K562 (cell line): Measurements from ENCODE around the gene C10orf105. TPM values are rescaled to one million over a fixed set of nuclear protein-coding genes. Genes with fewer than 3 reads are reported as not detected.

Source experiments
- ATAC-seq: fragments of 200-7000 bp; cut with Tn5 transposase; 3 replicates; pipeline ENCODE4 v1.9.1; 2020; ENCODE audit warnings: moderate library complexity
- BruUV-seq: library from RNA; stranded (reverse); fragments of 400-500 nt; replicated peaks from 2 replicates; lab custom pipeline; 2021; lab: Mats Ljungman, UMichigan
- CTCF ChIA-PET: fragments of 300-600 bp; formaldehyde crosslinking; extraction: SDS; loops from one replicate; lab custom pipeline; 2021; ENCODE audit warnings: low intra/inter-chr PET ratio; lab: Yijun Ruan, JAX
- POLR2A ChIA-PET: fragments of 300-600, 350-650 bp; sonication (Branson Sonifier 250); formaldehyde crosslinking; extraction: SDS; loops from one replicate; lab custom pipeline; 2021; ENCODE audit warnings: antibody characterized with exemption, inconsistent platforms; lab: Yijun Ruan, JAX
- DNase-seq, 4 experiments: peaks; one replicate each; pipeline versions ENCODE4 v3.0.0 to v3.0.0-alpha.2; 2011 to 2018; ENCODE audit warnings: low spot score in 3 of 4, mixed read lengths in 3 of 4; ENCODE audit errors: extremely low read depth in 1 of 4
- FAIRE-seq: peaks from 2 replicates; lab custom pipeline; 2011; peaks lifted over from hg19 to GRCh38; lab: Jason Lieb, UNC
- H2AFZ ChIP-seq: 2 replicates; pipeline ENCODE4 v1.6.0; 2011; ENCODE audit warnings: low read depth, low read length, control low read depth, inconsistent platforms
- H3K27ac ChIP-seq: fragments of 200-600 bp; 3 replicates; pipeline ENCODE4 v1.8.0; 2011; ENCODE audit warnings: low read depth, mild to moderate bottlenecking, control low read depth, inconsistent platforms, low read length, moderate library complexity, mixed read lengths; ENCODE audit errors: extremely low read depth
- H3K27me3 ChIP-seq, 2 experiments: fragments of 300-600 bp in 1 of 2; 2 replicates in 1 of 2; 3 replicates in 1 of 2; pipeline versions ENCODE4 v1.6.0 to v1.8.0; 2011; ENCODE audit warnings: inconsistent platforms in 2 of 2, low read length in 2 of 2, mild to moderate bottlenecking in 1 of 2, mixed read lengths in 1 of 2, moderate library complexity in 1 of 2; ENCODE audit not compliant: control insufficient read depth in 2 of 2, insufficient read depth in 2 of 2
- H3K36me3 ChIP-seq: fragments of 300-600 bp; 3 replicates; pipeline ENCODE4 v1.8.0; 2011; ENCODE audit warnings: mild to moderate bottlenecking, low read length, inconsistent platforms; ENCODE audit not compliant: control insufficient read depth, insufficient read depth
- H3K4me1 ChIP-seq, 2 experiments: fragments of 200-600 bp in 1 of 2; replicated peaks in 1 of 2; 2 replicates in 1 of 2; 3 replicates in 1 of 2; pipeline versions ENCODE4 v1.5.1 to v1.8.0; 2011; ENCODE audit warnings: inconsistent platforms in 2 of 2, low read length in 2 of 2, mild to moderate bottlenecking in 1 of 2, mixed read lengths in 1 of 2, moderate library complexity in 1 of 2; ENCODE audit not compliant: control insufficient read depth in 2 of 2, insufficient read depth in 2 of 2
- H3K4me2 ChIP-seq: 2 replicates; pipeline ENCODE4 v1.6.1; 2011; ENCODE audit warnings: low read length, control low read depth, inconsistent platforms, mixed read lengths; ENCODE audit not compliant: insufficient read depth
- H3K4me3 ChIP-seq: fragments of 200-600 bp; sonication (generic), shearing (Covaris generic); 2 replicates; pipeline ENCODE4 v1.5.1; 2016; ENCODE audit warnings: control low read depth, inconsistent platforms
- H3K79me2 ChIP-seq: fragments of 200-600 bp; 3 replicates; pipeline ENCODE4 v1.8.0; 2011; ENCODE audit warnings: low read length, inconsistent platforms; ENCODE audit not compliant: control insufficient read depth, insufficient read depth
- H3K9ac ChIP-seq, 2 experiments: 2 replicates each; pipeline versions ENCODE4 v1.6.0 to v1.6.1; 2011; ENCODE audit warnings: low read depth in 2 of 2, low read length in 2 of 2, control low read depth in 1 of 2, inconsistent platforms in 1 of 2, mild to moderate bottlenecking in 1 of 2, mixed read lengths in 1 of 2; ENCODE audit not compliant: insufficient read depth in 1 of 2
- H3K9me1 ChIP-seq: one replicate; pipeline ENCODE4 v1.6.0; 2011; ENCODE audit warnings: inconsistent platforms, mild to moderate bottlenecking, low read length, moderate library complexity; ENCODE audit not compliant: control insufficient read depth, insufficient read depth
- H3K9me3 ChIP-seq: replicated peaks from 2 replicates; pipeline ENCODE4 v1.5.1; 2011; ENCODE audit warnings: low read depth, low read length, inconsistent platforms; ENCODE audit not compliant: control insufficient read depth, insufficient read depth
- H4K20me1 ChIP-seq: replicated peaks from 2 replicates; pipeline ENCODE4 v1.6.1; 2011; ENCODE audit warnings: low read length, inconsistent platforms, mixed read lengths; ENCODE audit not compliant: control insufficient read depth, insufficient read depth
- ADNP ChIP-seq: fragments of 200-800 bp; sonication (Bioruptor generic); IDR thresholded peaks from 2 replicates; pipeline ENCODE4 v1.6.1; 2016; ENCODE audit warnings: missing genetic modification characterization, missing compliant biosample characterization
- C11orf30 ChIP-seq: fragments of 450-650 bp; IDR thresholded peaks from 2 replicates; pipeline ENCODE4 v1.6.1; 2016; ENCODE audit warnings: low read depth, mild to moderate bottlenecking
- CBX8 ChIP-seq: fragments of 200-600 bp; sonication (generic); IDR thresholded peaks from 2 replicates; pipeline ENCODE4 v1.6.1; 2012; ENCODE audit warnings: borderline replicate concordance, mixed run types, low read depth, mild to moderate bottlenecking, moderate library complexity, mixed read lengths, low read length, control low read depth, inconsistent platforms; ENCODE audit not compliant: poor library complexity, severe bottlenecking; ENCODE audit errors: extremely low read depth
- L3MBTL2 ChIP-seq: fragments of 450-650 bp; IDR thresholded peaks from 2 replicates; pipeline ENCODE4 v1.6.1; 2016; ENCODE audit warnings: mild to moderate bottlenecking, moderate library complexity
- NCOA4 ChIP-seq: fragments of 450-650 bp; IDR thresholded peaks from 2 replicates; pipeline ENCODE4 v1.6.1; 2018; ENCODE audit warnings: mild to moderate bottlenecking; ENCODE audit not compliant: partially characterized antibody
- SP2 ChIP-seq: IDR thresholded peaks from 2 replicates; pipeline ENCODE4 v1.6.1; 2011; ENCODE audit warnings: mild to moderate bottlenecking, low read depth, low read length, moderate library complexity; ENCODE audit not compliant: poor library complexity, severe bottlenecking; ENCODE audit errors: extremely low read depth
- STAG1 ChIP-seq: sonication (generic); formaldehyde crosslinking; IDR thresholded peaks from 2 replicates; pipeline ENCODE4 v1.5.0; 2020; ENCODE audit warnings: missing genetic modification reagents, borderline replicate concordance
- STAT5B ChIP-seq: fragments of 250-450 bp; sonication (Bioruptor Pico); IDR thresholded peaks from 2 replicates; pipeline ENCODE4 v1.8.0; 2021; ENCODE audit warnings: mild to moderate bottlenecking, inconsistent platforms
- ZNF57 ChIP-seq: fragments of 450-650 bp; formaldehyde crosslinking; IDR thresholded peaks from 2 replicates; pipeline ENCODE4 v1.4.0; 2020; ENCODE audit warnings: mild to moderate bottlenecking, moderate library complexity
- WGBS: fragments of 100-300 bp; shearing (Covaris generic); methylation state at CpG from one replicate; pipeline ENCODE4 v1.1.6; 2016; ENCODE audit warnings: low coverage, mixed read lengths; ENCODE audit not compliant: insufficient coverage; ENCODE audit errors: missing lambda C conversion rate; 5-methylcytosine and 5-hydroxymethylcytosine counted together
- in situ Hi-C: fragments of 300-500 bp; cut with MboI; formaldehyde crosslinking; loops from 4 replicates; pipeline ENCODE4 v1.15.0; 2018; ENCODE audit warnings: inconsistent platforms, mixed read lengths
- intact Hi-C: fragments of 100-400 bp; cut with micrococcal nuclease; formaldehyde crosslinking; loops from 2 replicates; pipeline ENCODE4 v1.14.2; 2022
- polyA plus RNA-seq, 8 experiments: library from polyadenylated mRNA; depleted of rRNA in 4 of 8; stranded (reverse) in 5 of 8; unstranded in 3 of 8; fragments of >200 nt; fragmentation: Nextera tagmentation in 2 of 8; fragmentation: Illumina TruSeq in 1 of 8; extraction: Ambion mirVana in 2 of 8; extraction: Trizol in 1 of 8; gene quantifications; 2 replicates each; pipeline versions ENCODE4 v1.2.1 to v1.2.3, GENCODE V29; 2011 to 2014; ENCODE audit warnings: inconsistent platforms in 1 of 8, missing spikeins in 1 of 8
- total RNA-seq, 7 experiments: library from RNA; depleted of rRNA in 6 of 7; stranded (reverse); fragments of >200 nt in 6 of 7; fragmentation: Illumina TruSeq in 2 of 7; extraction: Trizol in 2 of 7; gene quantifications; 2 replicates each; pipeline versions ENCODE4 v1.2.1 to v1.2.3, GENCODE V29; 2011 to 2021; ENCODE audit warnings: low replicate concordance in 1 of 7
- TF ChIP-seq, protein P1 (sequence below): sonication (generic); formaldehyde crosslinking; IDR thresholded peaks from 2 replicates; pipeline ENCODE4 v1.8.1; 2023; ENCODE audit warnings: mild to moderate bottlenecking, missing genetic modification reagents
- TF ChIP-seq, protein P2 (sequence below): sonication (generic); formaldehyde crosslinking; IDR thresholded peaks from 2 replicates; pipeline ENCODE4 v1.8.1; 2023; ENCODE audit warnings: mild to moderate bottlenecking, missing genetic modification reagents

Gene C10orf105
- total and polyA plus RNA-seq, 9 of the 15 experiments (the other 6 are each of a cell fraction or from before 2014, with no cell fraction given), result 0.03 to 0.25 (median 0.04) TPM; not detected in 3

DNA sequence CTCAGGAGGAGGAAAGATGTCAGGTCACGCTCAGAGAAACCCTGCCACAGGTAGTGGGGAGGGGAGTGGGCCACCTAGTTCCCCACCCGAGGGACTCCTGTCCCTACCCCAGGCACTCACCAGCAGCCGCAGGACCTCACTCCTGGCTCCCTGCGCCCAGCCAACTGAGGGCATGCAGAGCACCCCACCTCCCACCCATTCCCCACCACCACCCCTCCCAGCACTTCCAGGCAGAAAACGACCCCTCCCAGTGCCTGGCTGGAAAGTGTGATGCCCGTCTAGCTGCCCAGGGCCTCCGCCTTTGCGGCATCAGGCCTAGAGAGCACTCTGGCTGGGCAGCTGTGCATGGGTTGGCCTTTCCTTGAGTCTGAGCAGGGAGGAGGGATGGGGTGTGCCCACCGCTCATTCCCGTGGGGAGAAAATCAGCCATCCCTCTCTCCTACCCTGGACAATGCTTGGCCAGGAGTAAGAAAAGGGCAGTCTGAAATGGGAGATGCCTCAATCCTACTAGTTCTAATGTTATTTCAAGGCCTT is 1.3 kb downstream of the C10orf105 start:
- in situ Hi-C loops, result no loop called here
- no peak overlapping the region for H3K4me2 ChIP-seq
- ChIA-PET POLR2A (interaction anchor here (0.7 to 1.0 kb wide), 2 partner anchors 24 to 340 kb away, joined by 3 read pairs; no protein-coding TSS in a partner anchor), CTCF (no interaction called here)
- no peaks in the 10 kb centered on the region for H3K27me3 ChIP-seq
- H3K79me2 ChIP-seq, result no peaks in the 10 kb centered on the region
- no peak overlapping the region for H3K27ac ChIP-seq
- H3K9ac ChIP-seq, result 0 out of 4 replicates have a peak overlapping the region, but pooled peaks of 1 of the 2 experiments have one; percentile 14
- ATAC-seq (no peak), DNase-seq (no peak), FAIRE-seq (no peak)
- H3K9me3 ChIP-seq, result no peaks in the 10 kb centered on the region
- H2AFZ ChIP-seq, result no peak overlapping the region
- H3K4me3 ChIP-seq, result no peak overlapping the region
- intact Hi-C loops, result no loop called here
- WGBS, result 62% methylated on average over 10 of the region's 10 CpGs
- no peak for TF ChIP-seq STAG1 (CRISPR knock-in tag)
- no peak for TF ChIP-seq C11orf30
- TF ChIP-seq CBX8, result no peak
- TF ChIP-seq L3MBTL2, result no peak
- TF ChIP-seq ADNP (tag), result no peak
- no peak for TF ChIP-seq NCOA4
- no peak for TF ChIP-seq ZNF57 (CRISPR knock-in tag)
- TF ChIP-seq, protein P1, sequence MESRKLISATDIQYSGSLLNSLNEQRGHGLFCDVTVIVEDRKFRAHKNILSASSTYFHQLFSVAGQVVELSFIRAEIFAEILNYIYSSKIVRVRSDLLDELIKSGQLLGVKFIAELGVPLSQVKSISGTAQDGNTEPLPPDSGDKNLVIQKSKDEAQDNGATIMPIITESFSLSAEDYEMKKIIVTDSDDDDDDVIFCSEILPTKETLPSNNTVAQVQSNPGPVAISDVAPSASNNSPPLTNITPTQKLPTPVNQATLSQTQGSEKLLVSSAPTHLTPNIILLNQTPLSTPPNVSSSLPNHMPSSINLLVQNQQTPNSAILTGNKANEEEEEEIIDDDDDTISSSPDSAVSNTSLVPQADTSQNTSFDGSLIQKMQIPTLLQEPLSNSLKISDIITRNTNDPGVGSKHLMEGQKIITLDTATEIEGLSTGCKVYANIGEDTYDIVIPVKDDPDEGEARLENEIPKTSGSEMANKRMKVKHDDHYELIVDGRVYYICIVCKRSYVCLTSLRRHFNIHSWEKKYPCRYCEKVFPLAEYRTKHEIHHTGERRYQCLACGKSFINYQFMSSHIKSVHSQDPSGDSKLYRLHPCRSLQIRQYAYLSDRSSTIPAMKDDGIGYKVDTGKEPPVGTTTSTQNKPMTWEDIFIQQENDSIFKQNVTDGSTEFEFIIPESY (CRISPR knock-in tag), result no peak
- no peak for TF ChIP-seq STAT5B (CRISPR knock-in tag)
- no peak for TF ChIP-seq SP2
- TF ChIP-seq, protein P2, sequence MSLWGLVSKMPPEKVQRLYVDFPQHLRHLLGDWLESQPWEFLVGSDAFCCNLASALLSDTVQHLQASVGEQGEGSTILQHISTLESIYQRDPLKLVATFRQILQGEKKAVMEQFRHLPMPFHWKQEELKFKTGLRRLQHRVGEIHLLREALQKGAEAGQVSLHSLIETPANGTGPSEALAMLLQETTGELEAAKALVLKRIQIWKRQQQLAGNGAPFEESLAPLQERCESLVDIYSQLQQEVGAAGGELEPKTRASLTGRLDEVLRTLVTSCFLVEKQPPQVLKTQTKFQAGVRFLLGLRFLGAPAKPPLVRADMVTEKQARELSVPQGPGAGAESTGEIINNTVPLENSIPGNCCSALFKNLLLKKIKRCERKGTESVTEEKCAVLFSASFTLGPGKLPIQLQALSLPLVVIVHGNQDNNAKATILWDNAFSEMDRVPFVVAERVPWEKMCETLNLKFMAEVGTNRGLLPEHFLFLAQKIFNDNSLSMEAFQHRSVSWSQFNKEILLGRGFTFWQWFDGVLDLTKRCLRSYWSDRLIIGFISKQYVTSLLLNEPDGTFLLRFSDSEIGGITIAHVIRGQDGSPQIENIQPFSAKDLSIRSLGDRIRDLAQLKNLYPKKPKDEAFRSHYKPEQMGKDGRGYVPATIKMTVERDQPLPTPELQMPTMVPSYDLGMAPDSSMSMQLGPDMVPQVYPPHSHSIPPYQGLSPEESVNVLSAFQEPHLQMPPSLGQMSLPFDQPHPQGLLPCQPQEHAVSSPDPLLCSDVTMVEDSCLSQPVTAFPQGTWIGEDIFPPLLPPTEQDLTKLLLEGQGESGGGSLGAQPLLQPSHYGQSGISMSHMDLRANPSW, result no peak
- no peaks in the 10 kb centered on the region for H3K9me1 ChIP-seq
- no peaks in the 10 kb centered on the region for H3K36me3 ChIP-seq
- no peaks in the 10 kb centered on the region for H4K20me1 ChIP-seq
- H3K4me1 ChIP-seq, result peaks cover 18 to 31% of the 10 kb centered on the region in 2 experiments
- no TSS peak for BruUV-seq
